ENCODE measurements around the gene CES3.
"Not testable (repeated sequence)": the region's sequence is repeated elsewhere in the genome, so short reads cannot be mapped to it uniquely, and the experiment has no call there.

Gene CES3

GRCh38 chr16:66973716-66974115, 12.7 kb downstream of the CES3 start:
- no peak for DNase-seq

DNA sequence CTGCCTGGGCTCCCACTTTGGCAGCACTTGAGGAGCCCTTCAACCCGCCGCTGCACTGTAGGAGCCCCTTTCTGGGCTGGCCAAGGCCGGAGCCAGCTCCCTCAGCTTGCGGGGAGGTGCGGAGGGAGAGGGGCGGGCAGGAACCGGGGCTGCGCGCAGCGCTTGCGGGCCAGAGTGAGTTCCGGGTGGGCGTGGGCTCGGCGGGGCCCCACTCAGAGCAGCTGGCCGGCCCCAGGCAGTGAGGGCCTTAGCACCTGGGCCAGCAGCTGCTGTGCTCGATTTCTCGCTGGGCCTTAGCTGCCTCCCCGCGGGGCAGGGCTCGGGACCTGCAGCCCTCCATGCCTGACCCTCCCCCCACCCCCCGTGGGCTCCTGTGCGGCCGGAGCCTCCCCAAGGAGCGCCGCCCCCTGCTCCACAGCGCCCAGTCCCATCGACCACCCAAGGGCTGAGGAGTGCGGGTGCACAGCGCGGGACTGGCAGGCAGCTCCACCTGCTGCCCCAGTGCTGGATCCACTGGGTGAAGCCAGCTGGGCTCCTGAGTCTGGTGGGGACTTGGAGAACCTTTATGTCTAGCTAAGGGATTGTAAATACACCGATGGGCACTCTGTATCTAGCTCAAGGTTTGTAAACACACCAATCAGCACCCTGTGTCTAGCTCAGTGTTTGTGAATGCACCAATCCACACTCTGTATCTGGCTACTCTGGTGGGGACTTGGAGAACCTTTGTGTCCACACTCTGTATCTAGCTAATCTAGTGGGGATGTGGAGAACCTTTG, 13.3 kb downstream of the CES3 start:
- DNase-seq = not testable (repeated sequence)

DNA sequence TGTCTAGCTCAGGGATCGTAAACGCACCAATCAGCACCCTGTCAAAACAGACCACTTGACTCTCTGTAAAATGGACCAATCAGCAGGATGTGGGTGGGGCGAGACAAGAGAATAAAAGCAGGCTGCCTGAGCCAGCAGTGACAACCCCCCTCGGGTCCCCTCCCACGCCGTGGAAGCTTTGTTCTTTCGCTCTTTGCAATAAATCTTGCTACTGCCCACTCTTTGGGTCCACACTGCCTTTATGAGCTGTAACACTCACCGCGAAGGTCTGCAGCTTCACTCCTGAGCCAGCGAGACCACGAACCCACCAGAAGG, 13.8 kb downstream of the CES3 start:
- peak; percentile 76 for DNase-seq

GRCh38 chr16:66975302-66975893, 14.3 kb downstream of the CES3 start:
- DNase-seq = no peak

DNA sequence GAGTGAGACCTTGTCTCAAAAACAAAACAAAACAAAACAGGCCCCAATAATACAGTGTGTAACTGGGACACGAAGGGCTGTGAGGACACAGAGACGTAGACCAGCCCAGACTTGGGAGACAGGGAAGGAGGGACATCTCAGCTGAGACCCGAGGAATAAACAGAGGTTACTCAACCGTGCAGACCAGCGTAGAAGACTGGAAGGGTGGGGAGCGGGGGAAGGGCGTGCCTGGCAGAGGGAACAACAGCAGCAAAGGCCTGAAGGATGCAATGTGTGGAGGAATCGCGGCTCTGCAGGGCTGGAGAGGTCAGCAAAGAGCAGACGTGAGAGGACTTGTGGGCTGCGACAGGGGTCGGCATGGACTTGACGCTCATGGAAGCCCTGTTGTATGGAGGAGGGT, 15.7 kb downstream of the CES3 start:
- DNase-seq = no peak

GRCh38 chr16:66977341-66978113, 16.5 kb downstream of the CES3 start:
- peak; percentile 85 for DNase-seq

GRCh38 chr16:66979011-66979717, 18.1 kb downstream of the CES3 start:
- DNase-seq = no peak

GRCh38 chr16:66983033-66983432, 22.0 kb downstream of the CES3 start:
- no peak for DNase-seq

DNA sequence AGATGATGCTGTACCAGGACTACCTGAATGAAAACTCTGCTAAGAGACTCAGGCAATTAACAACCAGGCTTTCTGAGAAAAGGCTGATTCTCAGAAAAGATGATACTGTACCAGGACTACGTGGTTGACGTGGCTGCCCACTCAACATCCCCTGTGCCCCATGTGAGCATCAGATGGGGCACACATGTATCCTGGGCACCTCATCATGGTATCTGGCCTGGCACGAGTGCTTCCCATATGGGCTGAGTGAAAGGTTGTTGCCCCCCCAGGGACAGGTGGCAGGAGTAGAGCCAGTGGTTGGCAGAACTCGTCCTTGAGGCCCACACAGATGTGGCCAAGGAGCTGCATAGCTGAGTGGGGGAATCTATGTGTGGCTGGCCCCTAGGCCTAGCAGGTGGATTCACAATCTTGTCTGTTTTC, 23.8 kb downstream of the CES3 start:
- DNase-seq = peak; percentile 25

DNA sequence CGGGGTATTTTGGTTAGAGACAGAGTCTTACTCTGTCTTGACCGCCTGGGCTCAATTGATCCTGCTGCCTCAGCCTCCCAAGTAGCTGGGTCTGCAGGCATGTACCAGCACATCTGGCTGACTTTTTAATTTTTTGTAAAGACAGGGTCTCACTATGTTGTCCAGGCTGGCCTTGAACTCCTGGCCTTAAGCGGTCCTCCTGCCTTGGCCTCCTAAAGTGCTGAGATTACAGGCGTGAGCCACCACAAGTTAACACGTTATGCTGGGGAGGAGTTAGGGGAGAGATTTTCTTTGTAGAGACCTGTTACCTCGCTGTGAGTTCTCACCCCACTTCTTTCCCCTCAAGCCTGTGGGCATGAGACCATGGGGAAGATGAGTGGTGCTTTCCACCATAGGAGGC, 25.5 kb downstream of the CES3 start:
- no peak for DNase-seq

GRCh38 chr16:66988197-66988788, 27.2 kb downstream of the CES3 start, which contains the start of gene CES4A:
Gene CES4A, plus strand, starts transcription at chr16:66988589. Its CDS starts 184 bp downstream, at chr16:66988773.
- DNase-seq = no peak

GRCh38 chr16:66991545-66992077, 30.5 kb downstream of the CES3 start:
- no peak for DNase-seq

GRCh38 chr16:66993558-66993957, 32.5 kb downstream of the CES3 start:
- DNase-seq = not testable (repeated sequence)

GRCh38 chr16:66996324-66996982, 35.4 kb downstream of the CES3 start:
- no peak for DNase-seq

- no peak for DNase-seq
These were observed 35.9 kb downstream of the CES3 start for GRCh38 chr16:66996983-66997358.

DNA sequence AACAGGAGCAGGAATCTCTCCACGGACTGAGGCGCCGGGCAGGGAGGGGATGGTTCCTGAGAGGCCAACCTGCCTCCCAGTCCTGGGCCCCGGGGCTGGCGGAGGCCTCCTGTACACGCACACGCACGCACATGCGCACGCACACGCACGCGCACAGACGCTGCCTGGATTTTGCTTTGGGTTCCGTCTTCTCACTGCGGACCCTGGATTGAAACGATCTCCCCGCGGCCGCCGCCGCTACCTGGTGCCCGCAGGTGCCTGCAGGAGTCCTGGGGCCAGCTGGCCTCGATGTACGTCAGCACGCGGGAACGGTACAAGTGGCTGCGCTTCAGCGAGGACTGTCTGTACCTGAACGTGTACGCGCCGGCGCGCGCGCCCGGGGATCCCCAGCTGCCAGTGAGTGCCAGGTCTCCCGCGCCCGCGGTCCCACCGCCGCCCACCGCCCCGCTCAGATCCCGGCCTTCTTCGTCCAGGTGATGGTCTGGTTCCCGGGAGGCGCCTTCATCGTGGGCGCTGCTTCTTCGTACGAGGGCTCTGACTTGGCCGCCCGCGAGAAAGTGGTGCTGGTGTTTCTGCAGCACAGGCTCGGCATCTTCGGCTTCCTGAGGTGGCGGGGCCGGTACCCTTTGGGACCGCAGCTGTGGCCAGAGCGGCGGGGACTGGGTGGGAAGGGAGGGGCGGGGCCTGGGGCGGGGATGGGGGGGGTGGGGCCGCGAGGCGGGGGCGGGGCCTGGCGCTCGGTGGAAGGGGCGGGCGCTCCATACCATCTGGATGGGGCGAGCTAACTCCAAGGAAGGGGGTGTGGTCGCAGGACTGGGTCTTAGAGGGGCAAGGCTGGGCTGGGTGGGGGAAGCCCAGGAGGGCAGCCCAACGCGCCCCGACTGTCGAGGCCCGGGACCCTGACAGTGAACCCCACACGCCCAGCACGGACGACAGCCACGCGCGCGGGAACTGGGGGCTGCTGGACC, 39.6 kb downstream of the CES3 start:
- DNase-seq = peak; percentile 69

DNA sequence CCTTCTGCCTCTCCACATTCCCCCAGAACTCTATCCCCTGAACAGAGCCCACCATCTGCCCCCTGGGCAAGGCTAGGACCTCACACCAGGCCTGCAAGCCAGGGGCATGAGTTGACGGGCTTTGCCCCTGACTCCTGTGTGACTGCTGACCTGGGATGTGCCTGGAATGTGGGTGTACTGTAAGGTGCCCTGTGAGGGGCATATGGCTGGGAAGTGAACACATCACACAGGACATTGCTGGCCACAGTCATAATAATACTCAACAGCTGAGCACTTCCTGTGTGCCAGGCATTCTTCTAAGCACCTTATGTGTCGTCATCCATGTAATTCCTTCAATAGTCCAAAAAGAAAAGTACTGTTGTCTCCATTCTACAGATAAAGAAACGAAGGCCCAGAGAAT, 40.7 kb downstream of the CES3 start:
- DNase-seq = no peak

GRCh38 chr16:67006930-67007658, 46.0 kb downstream of the CES3 start:
- no peak for DNase-seq

GRCh38 chr16:67009158-67009557, 48.1 kb downstream of the CES3 start:
- DNase-seq = no peak

DNA sequence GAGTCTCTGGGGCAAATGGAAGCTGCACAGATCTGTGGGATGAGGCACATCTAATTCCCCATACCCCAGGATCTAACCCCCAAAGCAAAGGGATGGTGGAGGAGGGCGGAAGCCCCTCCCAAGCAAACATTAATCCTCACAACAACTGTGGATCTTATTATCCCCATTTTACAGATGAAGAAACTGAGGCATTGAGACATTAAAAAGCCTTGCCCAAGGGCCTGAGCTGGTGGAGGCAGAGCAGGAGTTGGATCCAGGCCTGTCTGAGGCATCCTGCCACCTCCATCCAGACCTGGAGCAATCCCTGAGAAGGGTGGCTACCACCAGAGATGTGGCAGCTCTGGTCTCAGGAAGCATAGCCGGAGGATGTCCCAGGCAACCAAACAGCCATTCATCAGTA, 50.2 kb downstream of the CES3 start:
- no peak for DNase-seq

All from CD4-positive, alpha-beta T cell treated with Interleukin-21 for 1 hour (primary cell).